OCI-LY1 (cell line): ENCODE data around the gene GNAO1.

Source experiments
- H2AFZ ChIP-seq: fragments of 200-600 bp; sonication (generic), shearing (Covaris generic); 2 replicates; pipeline ENCODE4 v1.6.0; 2014; ENCODE audit warnings: antibody characterized with exemption, mild to moderate bottlenecking, low read length
- H3F3A ChIP-seq: fragments of 200-600 bp; sonication (generic), shearing (Covaris generic); 2 replicates; pipeline ENCODE4 v1.6.0; 2014; ENCODE audit warnings: mild to moderate bottlenecking, antibody characterized with exemption, low read length, moderate library complexity; ENCODE audit not compliant: insufficient read depth
- H3K27ac ChIP-seq: fragments of 200-600 bp; sonication (generic); 2 replicates; pipeline ENCODE4 v1.5.1; 2014; ENCODE audit warnings: low read length, mixed run types, mild to moderate bottlenecking, low read depth; ENCODE audit not compliant: poor library complexity, severe bottlenecking
- H3K27me3 ChIP-seq: fragments of 200-600 bp; sonication (generic); 2 replicates; pipeline ENCODE4 v1.6.0; 2014; ENCODE audit warnings: antibody characterized with exemption, mild to moderate bottlenecking, low read length, moderate library complexity; ENCODE audit not compliant: insufficient read depth
- H3K36me3 ChIP-seq: fragments of 200-600 bp; sonication (generic); 2 replicates; pipeline ENCODE4 v1.6.1; 2014; ENCODE audit warnings: mild to moderate bottlenecking, antibody characterized with exemption, low read length, moderate library complexity, mixed read lengths; ENCODE audit not compliant: insufficient read depth
- H3K4me1 ChIP-seq: fragments of 200-600 bp; sonication (generic); 2 replicates; pipeline ENCODE4 v1.5.1; 2014; ENCODE audit warnings: mild to moderate bottlenecking, low read length, moderate library complexity; ENCODE audit not compliant: insufficient read depth, severe bottlenecking
- H3K4me2 ChIP-seq: fragments of 200-600 bp; sonication (generic), shearing (Covaris generic); 2 replicates; pipeline ENCODE4 v1.6.1; 2014; ENCODE audit warnings: low read length
- H3K4me3 ChIP-seq: fragments of 200-600 bp; sonication (generic); 2 replicates; pipeline ENCODE4 v1.5.1; 2014; ENCODE audit warnings: low read length, low read depth, mild to moderate bottlenecking, mixed read lengths; ENCODE audit not compliant: poor library complexity, severe bottlenecking
- H3K79me2 ChIP-seq: fragments of 200-600 bp; shearing (Covaris generic); 2 replicates; pipeline ENCODE4 v1.6.1; 2016; ENCODE audit warnings: mixed run types, low read length, mixed read lengths; ENCODE audit not compliant: insufficient read depth
- H3K9ac ChIP-seq: fragments of 200-600 bp; sonication (generic), shearing (Covaris generic); 2 replicates; pipeline ENCODE4 v1.6.1; 2014; ENCODE audit warnings: mild to moderate bottlenecking, low read length, mixed read lengths
- H3K9me2 ChIP-seq: fragments of 200-600 bp; sonication (generic), shearing (Covaris generic); 2 replicates; pipeline ENCODE4 v1.6.1; 2014; ENCODE audit warnings: low read depth, mild to moderate bottlenecking, low read length, mixed read lengths
- H3K9me3 ChIP-seq: fragments of 200-600 bp; shearing (Covaris generic); 2 replicates; pipeline ENCODE4 v1.6.1; 2014; ENCODE audit warnings: low read length, mixed read lengths
- H4K20me1 ChIP-seq: fragments of 200-600 bp; sonication (generic), shearing (Covaris generic); 2 replicates; pipeline ENCODE4 v1.6.0; 2016; ENCODE audit warnings: mild to moderate bottlenecking, low read length; ENCODE audit not compliant: insufficient read depth
- CTCF ChIP-seq: fragments of 200-600 bp; sonication (generic), shearing (Covaris generic); IDR thresholded peaks from 2 replicates; pipeline ENCODE4 v1.5.1; 2017; ENCODE audit warnings: mild to moderate bottlenecking, antibody characterized with exemption, low read length, moderate library complexity, mixed read lengths
- EZH2 ChIP-seq: fragments of 200-600 bp; sonication (generic), shearing (Covaris generic); IDR thresholded peaks from 2 replicates; pipeline ENCODE4 v1.8.0; 2017; ENCODE audit warnings: borderline replicate concordance, mixed run types, mild to moderate bottlenecking, antibody characterized with exemption, low read length, moderate library complexity, mixed read lengths

GNAO1 gene

GRCh38 chr16:56362706-56363105 is 171.4 kb downstream of the GNAO1 start:
- peaks cover 45% of the 10 kb centered on the region for H3K36me3 ChIP-seq
- no peak overlapping the region for H3K4me3 ChIP-seq
- H3K9ac ChIP-seq = no peak overlapping the region
- H3K4me2 ChIP-seq = no peak overlapping the region
- H3K27me3 ChIP-seq = no peaks in the 10 kb centered on the region
- no peak overlapping the region for H2AFZ ChIP-seq
- H4K20me1 ChIP-seq = no peaks in the 10 kb centered on the region
- no peaks in the 10 kb centered on the region for H3K79me2 ChIP-seq
- H3K27ac ChIP-seq = no peak overlapping the region
- peaks cover 5% of the 10 kb centered on the region for H3K4me1 ChIP-seq
- TF ChIP-seq CTCF (no peak), EZH2 (no peak)
- H3K9me3 ChIP-seq = no peaks in the 10 kb centered on the region
- no peaks in the 10 kb centered on the region for H3K9me2 ChIP-seq
- no peaks in the 10 kb centered on the region for H3F3A ChIP-seq

GRCh38 chr16:56363181-56363716 is 172.0 kb downstream of the GNAO1 start:
- H3K9ac ChIP-seq = no peak overlapping the region
- H3K9me3 ChIP-seq = no peaks in the 10 kb centered on the region
- no peaks in the 10 kb centered on the region for H4K20me1 ChIP-seq
- no peak overlapping the region for H2AFZ ChIP-seq
- no peaks in the 10 kb centered on the region for H3K27me3 ChIP-seq
- H3K4me2 ChIP-seq = no peak overlapping the region
- H3K4me3 ChIP-seq = no peak overlapping the region
- H3K36me3 ChIP-seq = peaks cover 51% of the 10 kb centered on the region
- H3K4me1 ChIP-seq = no peaks in the 10 kb centered on the region
- no peaks in the 10 kb centered on the region for H3K79me2 ChIP-seq
- H3K9me2 ChIP-seq = no peaks in the 10 kb centered on the region
- H3F3A ChIP-seq = no peaks in the 10 kb centered on the region
- TF ChIP-seq CTCF = no peak
- no peak for TF ChIP-seq EZH2
- H3K27ac ChIP-seq = no peak overlapping the region

GRCh38 chr16:56363781-56364565 is 172.7 kb downstream of the GNAO1 start:
- Histone ChIP-seq H3K9me2 (no peaks in the 10 kb centered on the region), H3K9ac (no peak overlapping the region), H3K36me3 (peaks cover 58% of the 10 kb centered on the region), H3F3A (no peaks in the 10 kb centered on the region), H3K4me2 (no peak overlapping the region), H4K20me1 (no peaks in the 10 kb centered on the region), H3K4me1 (no peaks in the 10 kb centered on the region), H3K4me3 (no peak overlapping the region), H3K9me3 (no peaks in the 10 kb centered on the region), H3K27ac (no peak overlapping the region), H3K27me3 (no peaks in the 10 kb centered on the region), H3K79me2 (no peaks in the 10 kb centered on the region), H2AFZ (no peak overlapping the region)
- TF ChIP-seq CTCF (no peak), EZH2 (no peak)
